NCI-H128 (cell line): ENCODE measurements around the gene ARHGAP26.
"Not testable (repeated sequence)": the region's sequence is repeated elsewhere in the genome, so short reads cannot be mapped to it uniquely, and the experiment has no call there.

Experiments used
- DNase-seq: peaks from one replicate; lab custom pipeline; 2025; ENCODE audit not compliant: unreplicated experiment; lab: John Stamatoyannopoulos, UW

The ARHGAP26 gene

GRCh38 chr5:143196601-143197259 lies 426.6 kb downstream of the ARHGAP26 start:
- DNase-seq = no peak

GRCh38 chr5:143197260-143197656 lies 427.1 kb downstream of the ARHGAP26 start:
- no peak for DNase-seq

- no peak for DNase-seq
Observed at GRCh38 chr5:143198332-143198731, 428.2 kb downstream of the ARHGAP26 start.

- DNase-seq = no peak
Observed at GRCh38 chr5:143199161-143199560, 429.0 kb downstream of the ARHGAP26 start.

GRCh38 chr5:143199843-143200242 lies 429.7 kb downstream of the ARHGAP26 start:
- no peak for DNase-seq

- DNase-seq = no peak
Observed at GRCh38 chr5:143200781-143201398, 430.7 kb downstream of the ARHGAP26 start.

GRCh38 chr5:143201589-143201988 lies 431.4 kb downstream of the ARHGAP26 start:
- no peak for DNase-seq

GRCh38 chr5:143203301-143203956 lies 433.3 kb downstream of the ARHGAP26 start:
- not testable (repeated sequence) for DNase-seq

- no peak for DNase-seq
Observed at GRCh38 chr5:143204474-143205246, 434.5 kb downstream of the ARHGAP26 start.

- no peak for DNase-seq
Observed at GRCh38 chr5:143205386-143205785, 435.2 kb downstream of the ARHGAP26 start.

GRCh38 chr5:143205883-143206195 lies 435.7 kb downstream of the ARHGAP26 start:
- DNase-seq = no peak

- DNase-seq = no peak
Observed at GRCh38 chr5:143206196-143207053, 436.2 kb downstream of the ARHGAP26 start.

GRCh38 chr5:143207058-143207457 lies 436.9 kb downstream of the ARHGAP26 start:
- no peak for DNase-seq

GRCh38 chr5:143207563-143208364 lies 437.6 kb downstream of the ARHGAP26 start:
- no peak for DNase-seq

- no peak for DNase-seq
Observed at GRCh38 chr5:143208365-143208641, 438.1 kb downstream of the ARHGAP26 start.

GRCh38 chr5:143208781-143209510 lies 438.8 kb downstream of the ARHGAP26 start:
- DNase-seq = no peak

- no peak for DNase-seq
Observed at GRCh38 chr5:143209881-143210395, 439.8 kb downstream of the ARHGAP26 start.

- no peak for DNase-seq
Observed at GRCh38 chr5:143210576-143210975, 440.4 kb downstream of the ARHGAP26 start.

GRCh38 chr5:143212261-143212660 lies 442.1 kb downstream of the ARHGAP26 start:
- no peak for DNase-seq
